GM21576 (cell line): ENCODE results near the gene PCDHGB6.
"Not testable (repeated sequence)": the region's sequence is repeated elsewhere in the genome, so short reads cannot be mapped to it uniquely, and the experiment has no call there.

Experiments
- ATAC-seq: cut with Tn5 transposase; IDR thresholded peaks from one replicate; pipeline ENCODE4 v1.9.1; 2021; ENCODE audit warnings: mild to moderate bottlenecking, moderate library complexity; ENCODE audit not compliant: unreplicated experiment

PCDHGB6 gene

GRCh38 chr5:141388661-141389060 lies 19.2 kb upstream of the PCDHGB6 start:
- ATAC-seq = no peak

GRCh38 chr5:141389153-141390042 lies 18.4 kb upstream of the PCDHGB6 start:
- no peak for ATAC-seq

- no peak for ATAC-seq
Measured at GRCh38 chr5:141392429-141393198, 15.2 kb upstream of the PCDHGB6 start, which contains the start of gene PCDHGA8. Gene PCDHGA8, plus strand, starts transcription at chr5:141392633. Its CDS starts 181 bp downstream, at chr5:141392814.

- no peak for ATAC-seq
Measured at GRCh38 chr5:141393267-141393666, 14.6 kb upstream of the PCDHGB6 start.

- not testable (repeated sequence) for ATAC-seq
Measured at GRCh38 chr5:141394401-141395187, 13.2 kb upstream of the PCDHGB6 start.

- peak; percentile 91 for ATAC-seq
Measured at GRCh38 chr5:141397756-141398551, 9.9 kb upstream of the PCDHGB6 start, which contains the start of gene PCDHGB5. Gene PCDHGB5, plus strand, starts transcription at chr5:141397947. Its CDS starts 181 bp downstream, at chr5:141398128.

DNA sequence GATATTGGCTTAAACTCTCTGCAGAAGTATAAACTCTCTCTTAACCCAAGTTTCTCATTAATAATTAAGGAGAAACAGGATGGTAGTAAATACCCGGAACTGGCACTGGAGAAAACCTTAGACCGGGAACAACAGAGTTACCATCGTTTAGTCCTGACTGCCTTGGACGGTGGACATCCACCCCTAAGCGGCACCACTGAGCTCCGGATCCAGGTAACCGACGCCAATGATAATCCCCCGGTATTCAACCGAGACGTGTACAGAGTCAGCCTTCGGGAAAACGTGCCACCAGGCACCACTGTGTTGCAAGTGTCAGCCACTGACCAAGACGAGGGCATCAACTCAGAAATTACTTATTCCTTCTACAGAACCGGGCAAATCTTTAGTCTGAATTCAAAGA lies 9.2 kb upstream of the PCDHGB6 start:
- no peak for ATAC-seq

DNA sequence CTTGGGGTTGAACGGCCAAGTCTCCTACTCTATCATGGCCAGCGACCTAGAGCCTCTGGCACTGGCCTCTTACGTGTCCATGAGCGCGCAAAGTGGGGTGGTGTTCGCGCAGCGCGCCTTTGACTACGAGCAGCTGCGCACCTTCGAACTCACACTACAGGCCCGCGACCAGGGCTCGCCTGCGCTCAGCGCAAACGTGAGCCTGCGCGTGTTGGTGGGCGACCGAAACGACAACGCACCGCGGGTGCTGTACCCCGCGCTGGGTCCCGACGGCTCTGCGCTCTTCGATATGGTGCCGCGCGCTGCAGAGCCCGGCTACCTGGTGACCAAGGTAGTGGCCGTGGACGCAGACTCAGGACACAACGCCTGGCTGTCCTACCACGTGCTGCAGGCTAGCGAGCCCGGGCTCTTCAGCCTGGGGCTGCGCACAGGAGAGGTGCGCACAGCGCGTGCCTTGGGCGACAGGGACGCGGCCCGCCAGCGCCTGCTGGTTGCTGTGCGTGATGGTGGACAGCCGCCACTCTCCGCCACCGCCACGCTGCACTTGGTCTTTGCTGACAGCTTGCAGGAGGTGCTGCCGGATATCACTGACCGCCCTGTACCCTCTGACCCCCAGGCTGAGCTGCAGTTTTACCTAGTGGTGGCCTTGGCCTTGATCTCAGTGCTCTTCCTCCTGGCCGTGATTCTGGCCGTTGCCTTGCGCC lies 8.1 kb upstream of the PCDHGB6 start:
- ATAC-seq = no peak

DNA sequence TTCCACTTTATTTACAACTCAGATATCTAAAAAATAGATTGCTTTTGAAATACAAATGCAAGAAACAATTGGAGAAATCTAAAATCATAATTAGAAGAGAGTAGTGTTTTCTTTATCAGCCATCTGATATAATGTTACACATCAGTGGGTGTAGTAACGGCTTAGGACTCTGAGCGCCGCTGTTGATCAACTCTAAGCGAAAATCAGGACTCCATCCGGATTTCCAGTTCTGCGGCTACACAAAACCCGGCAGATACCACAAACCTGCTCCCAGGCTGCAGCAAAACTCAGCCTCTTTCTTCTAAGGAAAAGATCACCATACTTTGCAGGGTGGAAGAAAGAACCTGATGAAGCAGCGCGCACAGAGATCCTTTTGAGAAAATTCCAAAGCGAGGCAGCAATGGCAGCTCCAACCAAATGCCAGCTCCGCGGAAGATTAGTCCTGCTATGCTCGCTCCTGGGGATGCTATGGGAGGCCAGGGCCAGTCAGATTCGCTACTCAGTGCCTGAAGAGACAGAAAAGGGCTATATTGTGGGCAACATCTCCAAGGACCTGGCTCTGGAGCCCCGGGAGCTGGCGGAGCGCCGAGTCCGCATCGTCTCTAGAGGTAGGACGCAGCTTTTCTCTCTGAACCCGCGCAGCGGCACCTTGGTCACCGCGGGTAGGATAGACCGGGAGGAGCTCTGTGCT lies 5.1 kb upstream of the PCDHGB6 start, which contains the start of gene PCDHGA9:
TSS of gene PCDHGA9 (plus strand) at position 226 of the 691 bp plus-strand sequence. CDS start at position 401, 175 bp downstream.
- ATAC-seq = no peak

DNA sequence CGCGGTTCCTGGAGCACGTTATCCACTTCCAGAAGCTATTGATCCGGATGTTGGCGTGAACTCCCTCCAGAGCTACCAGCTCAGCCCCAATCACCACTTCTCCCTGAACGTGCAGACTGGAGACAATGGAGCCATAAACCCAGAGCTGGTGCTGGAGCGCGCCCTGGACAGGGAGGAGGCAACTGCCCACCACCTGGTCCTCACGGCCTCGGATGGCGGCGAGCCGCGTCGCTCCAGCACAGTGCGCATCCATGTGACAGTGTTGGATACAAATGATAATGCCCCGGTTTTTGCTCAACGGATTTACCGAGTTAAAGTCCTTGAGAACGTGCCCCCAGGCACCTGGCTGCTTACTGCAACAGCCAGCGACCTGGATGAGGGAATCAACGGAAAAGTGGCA lies 4.4 kb upstream of the PCDHGB6 start:
- ATAC-seq = no peak

DNA sequence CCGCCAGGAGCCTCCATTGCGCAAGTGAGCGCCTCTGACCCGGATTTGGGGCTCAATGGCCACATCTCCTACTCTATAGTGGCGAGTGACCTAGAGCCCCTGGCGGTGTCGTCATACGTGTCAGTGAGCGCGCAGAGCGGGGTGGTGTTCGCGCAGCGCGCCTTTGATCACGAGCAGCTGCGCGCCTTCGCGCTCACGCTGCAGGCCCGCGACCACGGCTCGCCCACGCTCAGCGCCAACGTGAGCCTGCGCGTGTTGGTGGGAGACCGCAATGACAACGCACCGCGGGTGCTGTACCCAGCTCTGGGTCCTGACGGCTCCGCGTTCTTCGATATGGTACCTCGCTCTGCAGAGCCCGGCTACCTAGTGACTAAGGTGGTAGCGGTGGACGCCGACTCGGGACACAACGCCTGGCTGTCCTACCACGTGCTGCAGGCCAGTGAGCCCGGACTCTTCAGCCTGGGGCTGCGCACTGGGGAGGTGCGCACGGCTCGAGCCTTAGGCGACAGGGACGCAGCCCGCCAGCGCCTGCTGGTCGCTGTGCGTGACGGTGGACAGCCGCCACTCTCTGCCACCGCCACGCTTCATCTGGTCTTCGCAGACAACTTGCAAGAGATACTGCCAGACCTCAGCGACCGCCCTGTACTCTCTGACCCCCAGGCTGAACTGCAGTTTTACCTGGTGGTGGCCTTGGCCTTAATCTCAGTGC lies 1.9 kb downstream of the PCDHGB6 start:
- no peak for ATAC-seq

DNA sequence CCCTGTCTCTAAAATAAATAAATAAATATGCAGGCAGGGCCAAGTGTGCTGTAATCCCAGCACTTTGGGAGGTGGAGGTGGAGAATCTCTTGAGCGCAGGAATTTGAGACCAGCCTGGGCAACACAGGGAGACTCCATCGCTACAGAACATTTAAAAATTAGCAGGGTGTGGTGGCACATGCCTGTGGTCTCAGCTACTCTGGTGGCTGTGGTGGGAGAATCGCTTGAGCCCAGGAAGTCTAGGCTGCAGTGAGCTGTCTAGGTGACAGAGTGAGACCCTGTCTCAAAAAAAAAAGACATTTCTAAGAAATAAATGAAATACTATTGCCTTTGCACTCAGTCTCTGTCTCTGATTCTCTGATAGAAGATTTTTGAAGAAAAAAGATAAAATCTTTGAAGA lies 3.8 kb downstream of the PCDHGB6 start:
- no peak for ATAC-seq

- peak; percentile 83 for ATAC-seq
Measured at GRCh38 chr5:141412854-141413539, 5.2 kb downstream of the PCDHGB6 start, which contains the start of gene PCDHGA10. Gene PCDHGA10, plus strand, starts transcription at chr5:141412987. Its CDS starts 189 bp downstream, at chr5:141413176.

- no peak for ATAC-seq
Measured at GRCh38 chr5:141413540-141414069, 5.8 kb downstream of the PCDHGB6 start.

- not testable (repeated sequence) for ATAC-seq
Measured at GRCh38 chr5:141414548-141415274, 6.9 kb downstream of the PCDHGB6 start.

DNA sequence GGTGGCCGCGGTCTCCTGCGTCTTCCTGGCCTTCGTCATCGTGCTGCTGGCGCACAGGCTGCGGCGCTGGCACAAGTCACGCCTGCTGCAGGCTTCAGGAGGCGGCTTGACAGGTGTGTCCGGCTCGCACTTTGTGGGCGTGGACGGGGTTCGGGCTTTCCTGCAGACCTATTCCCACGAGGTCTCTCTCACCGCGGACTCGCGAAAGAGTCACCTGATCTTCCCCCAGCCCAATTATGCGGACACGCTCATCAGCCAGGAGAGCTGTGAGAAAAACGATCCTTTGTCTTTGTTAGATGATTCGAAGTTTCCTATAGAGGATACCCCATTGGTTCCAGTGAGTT lies 7.4 kb downstream of the PCDHGB6 start:
- ATAC-seq = not testable (repeated sequence)
